Measurements from ENCODE around the gene DNASE2. TPM values are rescaled to one million over a fixed set of nuclear protein-coding genes. Genes with fewer than 3 reads are reported as not detected.

Gene DNASE2
- total RNA-seq, 1 donor from 2014 or later = 18.5 TPM

DNA sequence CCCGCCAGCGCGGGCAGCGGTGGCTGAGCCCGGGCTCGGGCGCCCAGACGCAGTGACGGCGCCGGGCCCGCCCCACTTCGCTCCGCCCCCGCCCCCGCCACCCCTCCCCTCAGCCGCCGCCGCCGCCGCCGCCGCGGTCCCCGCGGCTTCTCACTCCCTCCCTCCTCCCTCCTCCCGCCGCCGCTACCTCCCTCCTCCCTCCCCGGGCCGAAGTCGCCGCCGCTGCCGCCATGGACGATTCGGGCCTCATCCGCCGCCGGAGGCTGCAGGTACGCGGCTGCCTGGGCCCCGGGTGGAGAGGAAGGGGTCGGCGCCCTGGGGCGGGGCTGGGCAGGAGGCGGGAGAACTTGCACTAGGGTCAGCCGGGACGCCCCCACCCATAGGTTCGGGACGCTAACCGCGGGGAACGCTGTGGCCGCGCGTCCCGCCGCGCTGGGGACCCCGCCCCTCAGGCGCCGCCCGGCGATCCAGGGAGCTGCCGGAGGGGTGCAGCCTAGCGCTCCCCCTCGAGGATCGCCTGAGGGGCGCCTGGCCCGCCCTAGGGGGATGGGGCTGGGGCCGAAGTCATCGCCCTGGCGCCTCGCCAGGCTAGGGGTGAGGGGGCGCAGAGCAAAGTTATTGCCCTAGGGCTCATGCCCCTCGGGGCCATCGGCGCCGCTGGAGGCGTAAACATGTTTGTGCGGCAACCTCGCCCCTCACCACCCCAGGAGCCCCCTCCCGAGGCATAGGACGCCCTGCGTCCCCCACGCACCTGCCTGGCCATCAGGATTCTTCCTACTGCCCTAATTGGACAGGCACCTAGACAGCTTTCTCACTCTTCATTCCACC lies 47.3 kb downstream of the DNASE2 start:
- no peak for DNase-seq (ENCODE audit: low read depth)

DNA sequence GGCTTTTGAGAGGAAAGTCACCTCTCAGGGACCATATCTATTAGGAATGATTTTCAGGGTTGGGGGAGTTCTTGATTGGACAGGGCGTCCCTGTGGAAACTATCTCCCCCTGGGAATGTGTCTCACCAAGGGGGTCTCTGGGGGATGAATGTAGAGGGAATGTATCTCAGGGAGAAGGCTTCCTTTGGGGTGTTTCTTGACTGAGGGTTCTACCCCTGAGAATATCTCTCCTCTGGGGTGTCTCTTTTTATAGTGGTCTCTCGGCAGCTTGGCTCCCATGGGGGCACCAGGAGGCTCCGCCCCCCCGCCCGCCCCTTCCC lies 47.9 kb downstream of the DNASE2 start:
- DNase-seq (ENCODE audit: low read depth) = no peak

DNA sequence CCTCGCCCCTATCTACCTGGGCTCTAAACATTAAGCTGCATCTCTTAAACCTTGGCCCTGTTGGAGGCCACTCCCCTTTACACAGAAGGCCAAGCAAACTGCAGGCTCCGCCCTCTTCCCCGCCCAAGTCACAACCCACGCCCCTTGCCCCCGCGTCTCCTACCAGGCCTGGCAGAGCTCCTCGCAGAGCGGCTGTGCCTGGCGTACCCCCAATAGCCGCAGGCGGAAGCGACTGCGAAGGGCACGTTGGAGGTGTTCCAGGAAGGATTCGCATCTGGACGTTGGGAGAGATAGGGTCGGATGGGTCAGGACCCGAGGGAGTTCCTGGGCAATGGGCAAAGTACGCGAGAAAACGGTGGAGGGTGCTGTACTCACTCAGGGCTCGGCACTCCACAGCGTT lies 52.8 kb downstream of the DNASE2 start:
- no peak for DNase-seq (ENCODE audit: low read depth)

DNA sequence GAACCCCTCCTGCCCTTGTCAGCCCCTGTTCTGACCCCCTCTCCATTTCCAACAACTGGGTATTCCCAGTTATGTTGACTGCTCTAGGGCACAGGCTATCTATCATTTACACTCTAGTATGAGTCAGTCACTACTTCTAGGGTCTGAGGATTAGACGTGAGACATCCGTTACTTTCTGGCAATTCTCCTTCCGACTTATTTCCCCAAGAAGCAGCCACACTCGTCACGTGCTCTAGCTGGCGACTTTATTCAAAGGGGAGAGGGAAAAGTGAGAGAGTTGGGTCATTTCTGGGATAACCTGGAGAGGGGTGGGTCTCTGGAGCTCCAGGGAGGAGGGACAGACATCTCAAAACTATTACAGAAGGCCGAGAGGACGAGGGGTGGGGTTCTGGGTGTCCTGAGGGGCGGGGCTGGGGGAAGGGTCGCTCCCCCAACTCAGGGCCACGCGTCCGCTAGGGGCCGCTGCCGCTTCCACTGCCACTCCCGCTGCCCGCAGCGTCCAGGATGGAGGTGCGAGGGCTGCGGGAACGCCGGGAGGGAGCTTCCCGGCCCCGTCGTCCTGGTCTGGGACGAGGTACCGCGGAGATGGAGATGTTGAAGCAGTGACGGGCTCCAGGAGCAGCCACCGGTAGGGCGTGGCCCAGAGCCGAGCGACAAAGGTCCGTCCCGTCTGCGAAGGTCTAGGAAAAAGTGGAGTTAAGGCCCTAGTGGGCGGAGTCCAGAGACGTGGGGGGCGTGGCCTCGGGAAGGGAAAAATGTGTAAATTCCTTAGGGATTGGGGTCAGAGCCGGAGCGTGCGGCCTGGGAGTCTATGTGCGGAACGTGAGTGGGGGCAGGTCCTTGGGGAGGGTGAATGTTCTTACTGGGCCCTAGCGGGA lies 55.8 kb downstream of the DNASE2 start:
- no peak for DNase-seq (ENCODE audit: low read depth)

Other genes with a start within 250 kb of the DNASE2 start
- gene MAN2B1, start 214.7 kb downstream of the DNASE2 start, total RNA-seq = 72.1 and 92.0 TPM in 2 replicates
- gene WDR83, start 214.6 kb downstream of the DNASE2 start, total RNA-seq = 7.8 and 10.3 TPM in 2 replicates
- gene DHPS, start 199.6 kb downstream of the DNASE2 start, total RNA-seq = 42.8 and 49.1 TPM in 2 replicates
- gene GNG14, start 193.5 kb downstream of the DNASE2 start, total RNA-seq = not detected in 2 replicates
- 10.4 and 13.1 TPM in 2 replicates for gene FBXW9, start 184.8 kb downstream of the DNASE2 start, total RNA-seq
- gene TNPO2, start 157.5 kb downstream of the DNASE2 start, total RNA-seq = 17.0 and 67.3 TPM in 2 replicates
- gene TRIR, start 146.8 kb downstream of the DNASE2 start, total RNA-seq = 78.3 and 103 TPM in 2 replicates
- gene GET3, start 144.0 kb downstream of the DNASE2 start, total RNA-seq = 74.4 and 121 TPM in 2 replicates
- not detected in 2 replicates for gene BEST2, start 129.7 kb downstream of the DNASE2 start, total RNA-seq
- 19.6 and 30.8 TPM in 2 replicates for gene HOOK2, start 105.9 kb downstream of the DNASE2 start, total RNA-seq
- gene JUNB, start 90.0 kb downstream of the DNASE2 start, total RNA-seq = 120 and 130 TPM in 2 replicates
- 215 and 236 TPM in 2 replicates for gene PRDX2, start 79.6 kb downstream of the DNASE2 start, total RNA-seq
- not detected in 2 replicates for gene THSD8, start 79.4 kb downstream of the DNASE2 start, total RNA-seq
- gene RNASEH2A, start 74.9 kb downstream of the DNASE2 start, total RNA-seq = 7.7 and 19.6 TPM in 2 replicates
- not detected in 2 replicates for gene RTBDN, start 46.9 kb downstream of the DNASE2 start, total RNA-seq
- gene MAST1, start 42.9 kb downstream of the DNASE2 start, total RNA-seq = 0.20 and 0.52 TPM in 2 replicates
- gene KLF1, start 5.8 kb upstream of the DNASE2 start, total RNA-seq = not detected in 2 replicates
- 23.4 and 36.5 TPM in 2 replicates for gene GCDH, start 9.7 kb upstream of the DNASE2 start, total RNA-seq
- not detected in 2 replicates for gene SYCE2, start 37.8 kb upstream of the DNASE2 start, total RNA-seq
- 66.3 and 71.8 TPM in 2 replicates for gene FARSA, start 52.3 kb upstream of the DNASE2 start, total RNA-seq
- 962 and 1,180 TPM in 2 replicates for gene CALR, start 57.2 kb upstream of the DNASE2 start, total RNA-seq
- gene RAD23A, start 64.4 kb upstream of the DNASE2 start, total RNA-seq = 33.0 and 50.2 TPM in 2 replicates
- gene GADD45GIP1, start 75.8 kb upstream of the DNASE2 start, total RNA-seq = 10.3 and 20.0 TPM in 2 replicates
- 0.05 TPM in 1 of 2 replicates, not detected in the other for gene DAND5, start 88.1 kb upstream of the DNASE2 start, total RNA-seq
- gene NFIX, start 114.0 kb upstream of the DNASE2 start, total RNA-seq = 10.1 and 40.7 TPM in 2 replicates
- 0.20 and 1.7 TPM in 2 replicates for gene LYL1, start 221.4 kb upstream of the DNASE2 start, total RNA-seq
- 30.0 and 32.8 TPM in 2 replicates for gene TRMT1, start 235.3 kb upstream of the DNASE2 start, total RNA-seq
- gene NACC1, start 236.8 kb upstream of the DNASE2 start, total RNA-seq = 36.5 and 119 TPM in 2 replicates

Measured in renal cortical epithelial cell (primary cell).